Measurements from ENCODE around the gene CA5A.
"Not testable (repeated sequence)": the region's sequence is repeated elsewhere in the genome, so short reads cannot be mapped to it uniquely, and the experiment has no call there.

Gene CA5A

DNA sequence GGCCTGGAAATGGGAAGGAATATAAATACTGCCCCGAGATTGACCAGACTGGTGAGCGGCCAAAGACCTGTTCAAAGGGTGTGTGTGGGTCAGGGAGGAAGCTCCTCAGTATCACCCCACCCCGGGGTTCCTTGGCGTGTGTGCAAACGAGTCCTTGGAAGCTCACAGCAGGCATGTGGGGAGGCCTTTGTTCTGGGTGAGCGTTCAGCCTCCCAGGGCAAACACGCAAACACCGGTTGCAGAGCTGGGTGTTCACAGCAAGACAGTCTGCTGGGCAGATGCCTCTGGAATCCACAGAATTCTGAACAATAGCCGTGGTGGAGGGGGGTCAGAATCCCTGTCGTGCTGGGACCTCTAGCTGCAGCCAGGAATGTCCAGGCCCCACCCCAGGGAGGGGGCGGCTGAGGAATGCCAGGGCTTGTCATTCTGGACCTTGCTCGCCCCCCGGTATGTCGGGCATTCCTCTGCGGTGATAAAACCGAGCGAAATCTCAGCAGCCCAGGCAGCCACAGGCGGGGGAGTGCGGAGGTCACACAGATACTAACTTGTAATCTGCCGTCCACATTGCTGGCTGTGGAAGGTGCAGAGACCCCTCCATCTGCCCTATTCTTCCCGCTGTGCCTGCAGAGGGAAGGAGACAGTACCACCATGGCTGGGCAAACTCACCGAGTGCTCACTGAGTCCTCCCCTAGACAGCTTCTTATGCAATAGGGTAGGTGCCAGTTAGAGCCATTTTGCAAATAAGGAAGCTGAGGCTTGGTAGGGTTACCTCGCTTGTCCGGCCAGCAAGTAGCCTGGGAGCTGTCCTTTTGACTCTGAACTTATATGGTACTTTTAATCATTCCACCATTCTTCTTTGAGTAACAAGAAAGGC is 65.7 kb downstream of the CA5A start:
- in situ Hi-C loops (cut with MboI; ENCODE audit: low sequenced_read_pairs): not testable (repeated sequence)

DNA sequence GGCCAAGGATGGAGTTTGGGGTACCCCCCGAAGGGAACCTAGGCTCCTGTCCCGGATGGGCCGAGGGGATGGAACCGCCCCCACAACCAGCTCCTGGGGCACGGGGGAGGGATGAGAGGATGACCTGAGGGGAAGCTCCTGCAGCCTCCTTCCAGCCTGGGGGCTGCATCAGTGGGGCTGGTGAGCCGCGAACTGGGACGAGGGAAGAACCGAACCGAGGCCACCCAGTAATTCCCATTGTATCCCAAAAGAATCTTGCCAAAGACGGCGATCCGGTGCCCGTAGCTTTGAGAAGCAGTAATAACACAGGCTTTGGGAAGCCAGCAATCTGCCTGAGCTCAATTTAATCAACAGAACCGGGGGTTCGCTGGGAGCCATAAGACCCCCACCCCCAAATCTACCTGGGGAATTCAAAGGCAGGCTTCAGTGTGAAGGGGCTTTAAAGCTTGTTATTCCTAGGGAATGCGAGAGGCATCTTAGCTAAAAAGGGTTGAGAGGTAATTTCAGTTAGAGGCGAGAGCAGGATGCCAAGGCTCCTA is 66.4 kb downstream of the CA5A start:
- in situ Hi-C loops (cut with MboI; ENCODE audit: low sequenced_read_pairs): not testable (repeated sequence)

DNA sequence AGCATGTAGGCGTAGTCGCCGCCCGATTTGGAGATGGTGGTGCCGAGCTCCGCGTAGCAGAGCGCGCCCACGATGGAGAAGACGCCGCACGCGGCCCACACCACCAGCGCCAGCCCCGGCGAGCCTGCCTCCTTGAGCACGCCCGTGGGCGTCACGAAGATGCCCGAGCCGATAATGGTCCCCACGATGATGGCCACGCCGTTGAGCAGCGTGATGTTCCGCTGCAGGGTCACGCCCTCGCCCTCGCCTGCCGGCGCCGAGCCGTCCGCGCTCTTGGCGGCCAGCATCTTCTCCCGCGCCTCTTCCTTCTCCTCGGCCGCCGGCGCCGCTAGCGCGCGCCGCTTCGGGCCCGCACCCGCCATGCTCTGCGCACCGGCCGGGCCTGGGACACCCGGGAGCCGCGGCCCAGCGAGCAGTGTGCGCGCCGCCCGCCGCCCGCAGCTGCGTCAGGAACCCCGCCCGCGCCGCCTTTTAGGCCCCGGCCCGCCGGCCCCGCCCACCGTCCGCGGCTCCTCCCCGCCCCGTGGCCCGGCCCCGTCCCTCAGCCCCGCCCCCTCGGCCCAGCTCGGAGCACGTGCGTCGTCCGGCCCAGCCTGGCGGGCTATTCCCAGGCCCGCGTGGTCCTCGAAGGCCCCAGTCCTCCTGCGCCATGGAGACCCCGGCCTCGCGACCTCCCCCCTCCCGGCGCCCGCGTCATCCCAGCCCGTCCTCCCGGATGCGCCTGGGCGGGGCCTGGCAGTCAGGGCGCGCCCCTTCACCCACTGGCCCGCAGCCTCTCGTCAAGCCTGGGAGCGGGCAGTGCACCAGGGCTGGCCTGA is 67.1 kb downstream of the CA5A start, which contains the start of gene SLC7A5:
Gene SLC7A5 (minus strand): TSS at position 447 of the 818 bp plus-strand sequence. CDS start 85 bp downstream, at position 362.
- in situ Hi-C loops (cut with MboI; ENCODE audit: low sequenced_read_pairs): not testable (repeated sequence)

DNA sequence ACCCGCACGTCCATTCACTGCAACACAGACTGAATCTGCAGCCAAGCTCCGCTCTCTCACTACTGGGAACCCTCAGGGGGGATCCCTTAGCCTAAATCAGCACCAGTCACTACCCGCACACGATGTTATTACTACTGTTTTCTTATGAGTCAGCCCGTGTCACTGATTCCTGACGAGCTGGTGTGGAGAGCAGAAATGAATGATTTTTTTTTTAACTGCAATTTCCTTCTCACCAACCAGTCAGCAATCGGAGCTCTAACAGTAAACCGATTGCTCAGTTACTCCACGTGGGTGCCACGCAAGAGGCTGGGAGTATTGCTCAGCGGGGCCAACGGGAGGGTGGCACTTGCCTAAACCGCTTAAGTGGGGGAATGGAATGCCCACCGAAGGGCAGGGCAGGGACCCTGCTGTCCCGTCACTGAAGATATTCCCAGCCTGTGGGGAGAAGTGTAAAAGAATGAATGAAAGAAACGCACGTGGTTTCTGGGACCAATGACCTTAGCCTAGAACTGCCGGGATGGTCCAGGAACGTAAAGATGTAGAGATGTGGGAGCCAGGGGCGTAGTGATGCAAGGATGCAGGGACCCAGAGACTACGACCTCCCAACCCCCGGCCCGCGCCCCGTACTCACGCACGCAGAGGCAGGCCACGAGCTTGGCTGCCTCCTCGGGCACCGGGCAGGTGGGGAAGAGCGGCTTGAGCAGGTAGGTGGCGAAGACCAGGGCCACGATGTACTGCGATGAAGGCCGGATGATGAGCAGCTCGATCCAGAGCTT is 67.9 kb downstream of the CA5A start:
- in situ Hi-C loops (cut with MboI; ENCODE audit: low sequenced_read_pairs): not testable (repeated sequence)

DNA sequence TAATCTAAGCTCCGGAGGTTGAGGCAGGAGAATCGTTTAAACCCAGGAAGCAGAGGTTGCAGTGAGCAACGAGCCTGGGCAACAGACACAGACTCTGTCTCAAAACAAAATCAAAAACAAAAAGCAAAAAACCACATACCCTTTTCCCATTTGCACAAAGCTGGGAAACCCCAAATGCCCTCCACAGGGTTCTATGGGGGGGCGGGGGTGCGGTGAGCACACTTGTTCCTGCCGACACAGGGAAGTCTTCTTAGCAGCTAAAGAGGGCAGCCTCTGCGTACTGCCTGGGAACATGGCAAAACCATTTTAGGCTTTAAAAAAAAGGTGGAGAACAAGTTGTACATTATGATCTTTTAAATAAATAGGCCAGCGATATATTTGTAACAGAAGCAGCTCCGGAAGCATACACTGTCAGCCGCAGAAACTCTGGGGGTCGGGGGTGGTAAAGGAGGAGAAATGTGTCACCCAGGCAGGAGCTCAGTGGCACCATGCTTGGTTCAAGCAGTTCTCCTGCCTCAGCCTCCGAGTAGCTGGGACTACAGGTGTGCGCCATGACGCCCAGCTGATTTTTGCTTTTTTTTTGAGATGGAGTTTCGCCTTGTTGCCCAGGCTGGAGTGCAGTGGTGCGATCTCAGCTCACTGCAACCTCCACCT is 70.3 kb downstream of the CA5A start:
- in situ Hi-C loops (cut with MboI; ENCODE audit: low sequenced_read_pairs): not testable (repeated sequence)

DNA sequence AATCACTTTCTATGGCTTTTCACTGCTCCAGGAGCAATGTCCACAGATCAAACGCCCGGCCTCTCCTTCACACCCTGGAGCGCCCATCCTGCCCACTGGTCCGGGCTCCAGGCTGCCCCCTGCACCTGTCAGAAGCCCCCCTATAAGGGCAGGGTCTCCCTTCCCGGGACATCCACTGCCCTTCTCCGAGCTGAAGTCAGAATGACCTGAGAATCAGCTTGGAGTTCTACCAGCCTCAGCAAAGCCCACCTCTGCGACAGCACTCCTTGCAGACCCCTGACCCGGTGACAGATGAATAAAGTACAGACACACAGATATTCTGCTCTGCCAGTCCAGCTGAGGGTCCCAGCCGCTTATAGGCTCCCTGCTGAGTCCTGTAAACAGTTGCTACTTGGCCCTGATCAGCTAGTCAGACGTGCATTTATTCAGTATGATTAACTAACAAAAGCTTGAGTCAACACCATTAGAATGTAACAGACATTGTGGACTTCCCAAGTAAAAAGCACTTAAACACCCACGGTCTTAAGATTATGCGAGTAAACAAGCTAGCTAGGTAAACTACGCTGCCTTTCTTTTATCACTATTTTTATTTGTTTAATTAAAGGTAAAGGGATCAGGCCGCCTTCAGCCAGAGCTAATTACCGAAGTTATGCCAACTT is 71.9 kb downstream of the CA5A start:
- in situ Hi-C loops (cut with MboI; ENCODE audit: low sequenced_read_pairs): no loop called here

DNA sequence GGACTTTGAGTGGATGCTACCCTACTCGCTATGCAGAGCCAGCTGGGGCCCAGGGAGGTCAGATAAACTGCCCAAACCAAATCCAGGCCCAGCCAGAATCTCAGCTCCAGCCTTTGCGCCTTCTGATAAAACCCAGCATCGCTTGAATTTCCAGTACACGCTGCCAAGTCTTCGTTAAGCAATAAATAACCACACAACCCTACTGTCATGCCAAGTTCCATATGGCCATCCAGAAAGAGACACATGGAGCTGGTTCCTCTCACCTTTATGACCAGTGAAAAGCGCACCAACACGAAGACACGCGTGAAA is 73.0 kb downstream of the CA5A start:
- in situ Hi-C loops (cut with MboI; ENCODE audit: low sequenced_read_pairs): not testable (repeated sequence)

DNA sequence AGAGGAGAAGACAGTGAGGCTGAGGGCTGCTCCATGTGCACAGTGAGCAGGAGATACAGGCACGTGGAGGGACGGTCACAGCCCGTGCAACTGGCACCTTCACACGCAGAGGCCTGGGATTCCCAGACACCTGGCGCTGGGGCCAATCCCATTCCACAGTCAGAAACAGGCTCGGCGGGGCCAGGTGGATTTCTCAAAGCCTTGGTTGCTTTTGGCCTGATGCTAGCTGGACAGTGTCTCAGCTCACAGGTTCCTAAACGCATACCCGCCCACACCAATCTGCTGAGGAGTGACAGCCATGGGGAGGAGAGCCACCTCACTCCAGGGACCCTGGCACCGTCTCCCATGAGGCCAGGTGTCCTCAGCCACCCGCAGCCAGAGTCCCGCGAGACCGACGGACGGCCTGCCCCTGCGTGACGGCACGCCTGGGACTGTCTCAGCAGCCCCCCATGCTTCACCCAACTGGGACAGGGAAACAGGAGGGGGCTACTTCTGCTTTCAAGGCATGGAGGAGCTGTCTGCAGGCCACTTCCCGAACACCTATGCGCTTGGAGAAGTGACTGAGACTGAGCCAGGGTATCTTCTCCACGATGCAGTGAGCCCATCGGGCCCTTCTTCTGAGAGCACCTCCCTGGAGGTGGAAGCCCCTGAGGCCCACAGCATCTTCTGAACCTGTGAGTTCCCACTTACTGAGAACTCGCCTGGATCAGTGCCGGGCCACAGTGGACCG is 73.6 kb downstream of the CA5A start:
- in situ Hi-C loops (cut with MboI; ENCODE audit: low sequenced_read_pairs): not testable (repeated sequence)

DNA sequence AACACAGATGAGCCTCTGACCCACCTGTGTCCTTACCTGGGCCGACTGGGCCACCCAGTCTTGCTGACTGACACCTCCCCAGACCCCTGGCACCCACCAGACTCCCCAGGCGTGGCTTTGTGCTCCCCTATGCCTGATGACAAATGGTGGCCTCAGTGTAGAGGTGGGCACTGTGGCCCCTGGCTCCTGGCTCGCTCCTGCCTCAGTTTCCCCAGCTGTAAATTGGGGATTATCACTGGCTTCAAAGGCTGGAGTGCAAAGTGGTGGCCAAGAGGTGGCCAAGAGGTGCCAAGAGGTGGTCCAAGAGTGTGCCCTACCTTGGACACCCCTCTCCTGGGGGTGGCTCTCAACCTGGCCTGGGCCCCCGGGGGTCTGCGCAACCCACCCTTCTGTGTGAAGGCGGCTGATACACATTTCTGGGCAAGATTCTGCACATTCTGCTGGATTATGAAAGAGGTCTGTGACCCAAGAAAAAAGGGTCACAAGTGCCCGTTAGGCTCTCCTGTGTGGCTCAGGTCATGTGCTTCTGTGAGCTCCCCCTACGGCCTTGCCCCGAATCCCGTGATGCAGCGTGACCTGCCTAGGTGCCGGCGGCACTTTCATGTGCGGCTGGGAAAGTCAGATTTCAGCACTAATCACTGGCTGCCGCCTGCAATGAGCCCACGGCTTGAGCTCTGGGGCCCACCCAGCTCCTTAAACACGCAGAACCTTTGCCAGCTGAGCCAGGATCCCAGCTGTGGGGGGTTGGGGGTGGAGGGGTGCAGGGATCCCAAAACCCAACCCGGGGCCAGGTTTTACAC is 74.8 kb downstream of the CA5A start:
- in situ Hi-C loops (cut with MboI; ENCODE audit: low sequenced_read_pairs): not testable (repeated sequence)

DNA sequence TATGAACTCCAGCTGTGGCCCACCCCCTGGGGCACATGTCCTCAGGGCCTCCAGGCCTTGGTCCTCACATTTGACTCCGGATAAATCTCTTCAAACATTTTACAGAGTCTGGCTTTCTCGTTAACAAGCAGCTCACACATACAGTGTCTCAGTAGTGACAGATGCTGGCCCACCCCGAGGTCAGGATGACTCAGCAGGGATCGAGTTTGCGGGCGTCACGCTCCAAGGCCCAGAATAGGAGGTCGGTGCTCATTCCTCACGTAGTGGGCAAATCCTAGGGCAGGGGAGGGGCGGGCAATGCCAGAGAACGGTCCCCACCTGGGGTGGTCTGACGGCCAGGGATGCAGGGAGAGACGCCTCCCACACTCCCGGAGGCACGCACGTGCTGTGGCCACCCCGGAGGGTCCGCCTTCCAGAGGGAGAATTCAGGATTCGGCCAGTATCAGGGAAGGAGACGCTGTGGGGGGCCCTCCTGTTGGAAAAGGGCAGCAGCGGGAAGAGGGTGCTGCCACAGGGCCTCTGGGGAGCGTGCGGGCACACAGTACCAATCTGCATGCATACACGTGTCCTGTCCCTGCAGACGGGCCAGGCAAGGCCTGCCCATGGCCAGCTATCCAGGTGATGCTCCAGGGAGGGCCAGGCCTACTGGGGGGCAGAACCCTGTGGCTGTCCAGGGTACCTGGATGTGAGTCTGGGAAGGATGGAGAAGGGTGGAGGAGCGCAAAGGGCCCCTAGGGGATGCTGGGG is 75.6 kb downstream of the CA5A start:
- in situ Hi-C loops (cut with MboI; ENCODE audit: low sequenced_read_pairs): no loop called here

DNA sequence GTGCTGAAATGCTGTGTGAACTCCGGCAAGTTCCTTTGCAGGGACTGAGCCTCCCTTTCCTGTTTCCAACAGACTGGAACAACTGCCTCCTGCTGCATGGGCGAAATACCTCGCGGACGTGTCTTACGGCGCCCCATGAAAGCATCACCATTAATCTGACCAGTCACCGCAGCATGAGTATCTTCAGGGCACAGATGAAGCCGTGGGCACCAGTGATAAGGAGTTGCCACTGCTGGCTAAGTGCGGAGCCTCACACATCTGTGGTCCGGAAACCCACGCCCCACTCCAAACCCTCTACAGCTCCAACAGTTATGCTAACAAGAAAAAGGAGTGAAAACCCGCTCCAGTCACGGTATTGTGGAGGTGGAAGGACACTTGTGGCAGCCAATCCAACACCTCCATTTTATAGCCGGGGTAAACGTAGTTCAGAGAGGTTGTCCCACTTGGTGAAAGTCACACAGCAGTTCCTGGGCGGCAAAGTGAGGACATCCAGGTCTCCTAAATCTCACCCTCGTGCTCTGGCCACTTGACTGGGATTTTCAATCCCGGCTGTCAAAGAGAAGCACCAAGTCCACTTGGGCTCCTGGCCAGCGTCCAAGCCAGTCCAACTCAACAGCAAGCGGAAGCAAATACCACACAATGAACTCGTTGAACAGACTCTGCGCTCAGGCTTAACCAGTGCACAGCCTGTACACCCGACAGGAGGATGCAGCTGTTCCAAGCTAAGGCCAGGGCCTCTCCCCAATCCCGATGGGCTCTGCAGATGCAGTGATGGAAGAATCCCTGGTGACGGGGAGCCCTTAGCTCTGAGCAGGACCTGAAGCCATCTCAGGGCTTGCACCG is 78.0 kb downstream of the CA5A start:
- in situ Hi-C loops (cut with MboI; ENCODE audit: low sequenced_read_pairs): not testable (repeated sequence)

DNA sequence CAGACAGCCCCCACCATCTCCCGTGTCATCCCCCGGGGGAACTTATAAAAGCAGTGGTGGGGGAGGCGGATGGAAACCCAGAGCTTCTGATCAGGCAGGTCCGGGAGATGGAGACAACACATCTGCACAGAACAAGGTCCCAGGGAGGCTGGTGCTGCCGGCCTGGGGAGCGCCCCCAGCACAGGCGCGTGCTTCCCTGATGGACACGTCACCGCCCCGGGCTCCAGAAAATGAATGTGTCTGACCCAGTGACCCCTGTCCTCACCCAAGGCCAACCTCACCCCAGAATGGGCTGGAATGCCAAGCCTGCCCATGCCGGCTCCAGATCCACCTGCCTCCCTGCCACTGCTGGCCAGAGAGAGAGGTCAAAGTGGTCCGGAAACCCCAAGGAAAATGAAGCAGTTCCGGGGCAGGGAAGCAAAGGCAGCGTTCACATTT is 79.5 kb downstream of the CA5A start:
- in situ Hi-C loops (cut with MboI; ENCODE audit: low sequenced_read_pairs): no loop called here

DNA sequence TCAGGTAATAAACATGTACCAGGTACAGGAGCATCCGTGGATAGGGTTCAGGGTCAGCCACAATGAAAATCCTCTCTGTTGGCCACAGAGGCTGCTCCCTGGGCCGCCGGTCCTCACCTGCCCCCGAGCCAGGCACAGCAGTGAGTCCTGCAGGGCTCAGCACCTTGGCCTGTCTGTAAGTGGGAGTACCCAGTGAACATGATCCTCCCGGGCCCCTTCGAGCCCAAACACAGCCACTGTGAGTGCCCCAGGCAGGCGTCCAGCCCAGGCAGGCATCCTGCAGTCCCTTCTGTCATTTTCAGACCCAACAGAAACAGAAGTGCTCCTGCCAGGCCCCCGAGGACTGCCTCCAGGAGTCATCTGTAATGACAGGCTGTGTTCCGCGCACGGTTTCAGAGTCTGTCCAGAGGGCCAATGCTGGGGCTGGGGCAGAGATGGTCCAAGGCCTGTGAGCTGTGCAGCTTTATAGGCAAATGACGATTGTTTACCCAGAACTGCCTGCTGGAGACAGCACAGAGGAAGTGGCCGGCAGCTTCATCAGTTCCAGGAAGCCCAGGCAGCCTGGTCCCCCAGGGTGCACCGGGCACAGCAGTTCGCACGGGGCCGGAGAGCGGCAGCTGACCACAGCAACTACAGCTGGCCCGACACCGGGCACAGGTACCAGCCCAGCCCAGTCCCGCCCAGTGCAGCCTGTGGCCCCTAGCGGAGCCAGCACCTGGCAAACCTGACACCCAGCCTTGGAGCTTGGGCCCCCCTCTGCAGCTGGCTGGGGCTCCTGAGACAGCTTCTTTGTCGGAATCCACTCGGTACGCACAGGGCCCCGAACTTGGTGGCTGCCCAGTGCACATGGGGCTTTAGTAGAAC is 80.2 kb downstream of the CA5A start:
- in situ Hi-C loops (cut with MboI; ENCODE audit: low sequenced_read_pairs): no loop called here

DNA sequence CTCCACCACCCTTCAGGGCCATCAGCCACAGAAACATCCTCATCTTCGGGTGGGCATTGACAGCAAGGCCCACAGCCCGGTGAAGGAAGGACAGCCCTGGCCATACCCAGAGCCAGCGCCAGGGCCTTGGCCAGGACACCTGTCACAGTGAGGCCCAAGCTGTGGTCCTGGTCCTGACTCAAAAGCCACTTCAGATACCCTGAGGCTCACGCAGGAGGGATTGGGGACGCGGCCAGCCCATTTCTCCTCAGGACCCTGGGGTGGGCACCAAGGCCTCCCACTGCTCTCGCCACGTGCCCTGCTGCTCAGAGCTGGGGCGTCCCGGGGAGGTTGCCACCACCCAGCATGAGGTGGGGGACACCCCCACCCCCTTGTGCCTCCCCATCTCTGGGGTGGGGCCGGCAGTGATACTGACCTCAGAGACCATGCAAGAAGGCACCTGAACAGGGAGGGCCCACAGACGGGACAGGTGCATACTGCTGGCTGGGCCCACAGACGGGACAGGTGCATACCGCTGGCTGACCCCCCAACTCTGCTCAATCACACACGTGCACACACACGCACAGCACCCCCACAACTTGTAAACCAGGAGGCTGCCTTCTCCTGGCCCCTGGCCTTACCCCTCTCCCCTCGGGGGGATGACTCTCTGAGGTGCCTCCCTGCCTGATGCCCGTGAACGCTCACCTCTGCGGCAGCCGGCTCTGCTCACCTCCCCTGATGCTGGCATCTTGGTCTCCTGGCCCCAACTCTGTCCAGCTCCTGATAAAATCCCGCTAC is 81.2 kb downstream of the CA5A start:
- in situ Hi-C loops (cut with MboI; ENCODE audit: low sequenced_read_pairs): no loop called here

All from HL-60/S4 treated with phorbol 12-myristate 13-acetate at 8.2 ng/mL for 4 days and 3 days (cell line).